NCI-H146 treated with DMSO at 0.1 percent for 48 hours (cell line): Measurements from ENCODE around the gene RPL36.

Experiments used
- DNase-seq: peaks from one replicate; lab custom pipeline; 2025; ENCODE audit not compliant: unreplicated experiment; lab: John Stamatoyannopoulos, UW

Gene RPL36

DNA sequence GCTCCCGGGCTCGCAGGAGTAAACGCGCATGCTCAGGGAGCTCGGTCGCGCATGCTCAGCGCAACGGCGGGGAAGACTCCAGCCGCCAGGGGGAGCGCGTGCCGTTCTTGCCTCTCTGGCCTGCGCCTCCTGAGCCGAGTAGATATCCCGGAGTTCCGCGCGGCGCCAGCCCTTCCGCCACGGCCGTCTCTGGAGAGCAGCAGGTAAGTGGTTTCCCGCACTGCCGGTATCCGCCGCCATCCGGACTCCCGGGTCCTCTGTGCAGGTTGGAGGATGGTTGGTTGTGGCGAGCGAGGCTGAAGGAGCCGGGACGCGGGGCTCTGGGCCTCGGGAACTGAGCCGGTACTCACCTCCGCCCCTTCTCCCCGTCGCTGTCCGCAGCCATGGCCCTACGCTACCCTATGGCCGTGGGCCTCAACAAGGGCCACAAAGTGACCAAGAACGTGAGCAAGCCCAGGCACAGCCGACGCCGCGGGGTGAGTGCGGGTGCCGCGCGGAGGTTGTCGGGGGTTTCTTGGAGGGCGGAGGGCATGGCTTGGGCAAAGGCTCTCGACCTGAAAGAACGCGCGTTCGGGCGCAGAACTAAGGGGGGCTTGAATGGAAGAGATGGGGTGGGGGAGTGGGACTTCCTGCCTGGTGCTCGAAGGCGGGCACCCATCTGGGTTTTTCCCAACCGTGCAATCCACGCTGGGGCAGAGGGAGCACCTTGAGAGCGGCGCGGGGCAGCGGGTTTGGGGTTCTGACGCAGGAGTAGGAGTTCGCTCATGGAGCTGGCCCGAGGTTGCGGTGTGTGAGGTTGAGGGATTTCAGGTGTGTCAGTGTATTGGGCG is at the start of gene RPL36:
RPL36 (plus strand) TSS at position 171 of the 830 bp plus-strand sequence; CDS start at position 384, 213 bp downstream.
- peak; percentile 79 for DNase-seq

DNA sequence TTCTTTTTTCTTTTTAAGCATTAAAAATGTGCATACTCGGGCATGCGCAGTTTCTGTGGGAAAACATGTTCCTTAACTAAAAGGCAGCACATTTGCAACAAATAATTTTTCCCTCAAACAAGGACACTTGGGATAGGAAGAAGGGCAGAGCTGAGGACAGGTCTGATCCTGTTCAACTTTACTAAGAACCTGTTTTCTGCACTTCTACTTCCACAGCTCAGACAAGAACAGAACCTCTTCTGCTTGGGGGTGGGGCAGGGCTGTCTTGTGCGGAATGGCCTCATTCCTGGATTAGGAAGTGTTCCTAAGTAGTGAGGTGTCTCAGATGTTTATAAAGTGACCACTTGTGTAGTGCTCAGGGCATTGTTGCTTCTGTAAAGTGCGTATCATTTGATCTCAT is 48.9 kb upstream of the RPL36 start:
- no peak for DNase-seq

DNA sequence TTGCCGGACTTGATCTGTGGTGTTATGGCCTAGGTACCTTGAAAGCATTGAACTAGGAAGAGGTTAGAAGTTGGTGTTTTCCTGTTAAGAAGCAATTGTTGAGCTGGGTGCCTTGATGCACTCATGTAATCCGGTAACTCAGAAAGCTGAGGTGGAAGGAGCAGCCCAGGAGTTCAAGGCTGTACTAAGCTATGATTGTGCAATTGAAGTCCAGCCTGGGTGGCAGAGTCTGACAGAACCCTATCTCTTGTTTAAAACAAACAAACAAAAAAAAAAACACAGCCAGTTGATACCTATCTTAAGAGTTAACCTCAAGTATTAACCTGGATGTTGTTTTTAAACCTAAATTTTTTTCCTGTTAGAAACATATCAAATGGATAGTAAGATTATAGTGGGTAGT is 47.9 kb upstream of the RPL36 start:
- no peak for DNase-seq

DNA sequence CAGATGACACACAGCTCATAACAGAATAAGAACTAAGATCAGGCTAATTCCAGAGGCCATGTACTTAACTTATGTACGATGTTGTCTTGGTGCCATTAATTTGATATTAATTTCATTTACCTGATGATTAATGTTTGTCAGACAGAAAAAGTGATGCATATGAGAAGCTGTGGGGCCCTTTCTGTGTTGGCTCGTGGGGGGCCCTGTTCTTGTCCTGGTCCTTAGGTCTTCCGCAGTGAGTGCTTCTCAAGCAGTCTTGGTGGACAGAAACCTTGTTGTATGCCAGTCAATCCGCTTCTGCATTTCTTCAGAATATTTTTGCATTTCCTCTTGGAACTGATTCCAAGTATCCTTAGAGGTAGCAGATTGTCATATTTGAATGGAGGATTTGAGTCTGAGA is 47.0 kb upstream of the RPL36 start:
- DNase-seq = no peak

DNA sequence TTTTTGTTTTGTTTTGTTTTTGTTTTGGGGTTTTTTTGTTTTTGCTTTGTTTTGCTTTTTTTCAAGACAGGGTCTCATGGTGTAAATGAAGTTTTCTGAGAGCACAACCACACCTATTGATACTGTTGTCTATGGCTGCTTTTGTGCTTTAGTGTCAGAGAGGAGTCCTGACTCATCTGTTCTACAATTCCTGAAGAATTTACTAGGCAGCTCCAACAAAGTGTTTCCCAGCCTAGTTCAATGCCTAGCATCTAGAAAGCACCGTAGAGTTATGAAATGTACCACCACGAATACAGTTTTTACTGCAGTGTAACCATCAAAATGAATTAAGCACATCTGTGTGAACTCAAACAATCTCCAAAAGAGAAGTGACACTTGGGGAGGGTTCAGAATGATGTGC is 46.1 kb upstream of the RPL36 start:
- DNase-seq = no peak

DNA sequence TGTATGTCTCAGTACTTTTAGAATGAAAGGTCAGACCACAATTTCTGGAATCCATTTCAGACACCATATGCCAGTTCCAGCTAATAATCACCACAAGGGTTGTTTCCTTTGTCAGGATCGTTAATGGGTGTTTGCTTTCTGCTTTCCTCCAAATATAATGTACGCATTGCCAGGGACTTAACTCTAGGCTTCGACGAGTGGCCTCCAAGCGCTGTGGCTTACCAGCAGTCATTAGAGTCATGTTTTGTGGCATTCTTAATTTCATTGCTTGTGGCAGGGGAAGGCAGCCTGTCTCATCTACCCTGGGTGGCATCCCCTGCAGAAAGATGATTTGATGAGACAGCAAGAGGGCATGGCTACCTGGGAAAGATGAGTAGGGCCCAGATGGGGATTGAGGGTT is 44.7 kb upstream of the RPL36 start:
- DNase-seq = peak; percentile 16

DNA sequence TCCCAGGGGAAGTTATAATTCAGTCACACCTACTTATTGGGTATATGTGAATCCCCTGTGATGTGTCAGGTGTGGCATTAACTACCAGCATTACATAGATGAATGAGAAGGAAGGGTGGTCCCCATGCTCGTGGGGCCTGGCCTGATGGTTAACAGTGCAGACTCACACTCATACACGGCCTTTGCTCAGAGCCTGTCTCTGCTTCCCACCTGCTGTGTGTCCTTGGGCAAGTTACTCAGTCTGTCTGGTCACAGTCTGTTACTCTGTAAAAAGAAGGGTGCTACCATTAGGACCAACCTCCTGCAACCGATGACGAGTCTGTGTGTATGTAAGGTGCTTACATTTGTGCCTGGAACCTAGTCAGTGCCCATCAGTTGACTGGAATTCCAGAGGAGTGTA is 43.4 kb upstream of the RPL36 start:
- DNase-seq = no peak

DNA sequence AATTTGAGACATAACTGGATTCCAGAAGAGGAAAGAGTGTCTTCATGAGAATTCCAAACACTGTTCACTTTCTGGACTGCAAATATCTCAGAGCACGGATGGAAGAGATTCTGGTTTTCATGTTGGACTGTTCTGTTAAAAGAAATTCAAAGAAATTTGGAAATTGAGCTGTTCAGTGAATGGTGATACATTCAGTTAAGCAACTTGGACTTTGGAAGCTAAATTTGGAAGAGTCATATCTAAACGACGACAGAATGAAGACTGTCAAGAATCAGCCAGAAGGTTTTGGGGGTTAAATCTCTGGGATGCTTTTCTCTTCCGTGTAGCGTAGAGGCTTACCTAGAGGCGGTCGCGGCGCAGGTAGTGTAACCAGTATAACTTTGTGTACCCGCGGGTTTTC is 41.6 kb upstream of the RPL36 start:
- DNase-seq = no peak

DNA sequence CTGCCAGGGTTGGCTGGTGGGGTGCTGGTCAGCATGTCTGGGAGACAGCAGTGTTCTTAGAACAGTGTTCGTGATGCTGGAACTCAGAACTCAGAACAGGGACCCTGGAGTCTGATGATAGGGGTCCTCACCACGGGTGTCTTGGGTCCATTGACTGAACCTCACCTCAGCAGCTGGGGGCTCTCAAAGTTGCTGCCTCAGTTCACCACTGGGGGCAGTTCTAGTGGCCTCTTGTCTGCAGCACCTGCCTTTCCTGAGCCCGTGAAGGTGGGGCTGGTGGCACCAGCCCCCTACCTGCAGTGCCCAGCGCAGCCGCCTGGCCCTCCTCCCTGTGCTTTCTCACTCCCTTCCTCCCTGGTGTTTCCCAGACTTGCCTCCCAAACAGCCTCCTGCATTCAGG is 38.7 kb upstream of the RPL36 start:
- no peak for DNase-seq

DNA sequence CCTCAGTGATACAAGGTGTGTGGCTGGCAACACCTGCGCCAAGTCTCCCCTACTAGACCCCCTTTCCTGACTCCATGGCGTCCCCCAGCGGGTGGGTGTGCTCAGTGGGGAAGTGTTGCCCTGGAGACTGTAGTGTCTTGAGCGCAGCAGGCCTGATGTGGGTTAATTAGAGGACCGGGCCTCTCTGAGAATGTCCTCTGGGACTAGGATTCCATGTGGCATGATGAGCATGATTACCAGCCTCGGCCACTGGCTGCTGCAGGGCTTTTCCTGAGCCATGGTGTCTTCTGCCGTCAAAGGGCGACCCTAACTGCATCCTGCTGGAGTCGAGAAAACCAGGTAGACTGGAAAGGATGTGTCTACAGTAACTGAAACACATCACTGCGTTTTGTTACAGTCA is 37.8 kb upstream of the RPL36 start:
- no peak for DNase-seq

DNA sequence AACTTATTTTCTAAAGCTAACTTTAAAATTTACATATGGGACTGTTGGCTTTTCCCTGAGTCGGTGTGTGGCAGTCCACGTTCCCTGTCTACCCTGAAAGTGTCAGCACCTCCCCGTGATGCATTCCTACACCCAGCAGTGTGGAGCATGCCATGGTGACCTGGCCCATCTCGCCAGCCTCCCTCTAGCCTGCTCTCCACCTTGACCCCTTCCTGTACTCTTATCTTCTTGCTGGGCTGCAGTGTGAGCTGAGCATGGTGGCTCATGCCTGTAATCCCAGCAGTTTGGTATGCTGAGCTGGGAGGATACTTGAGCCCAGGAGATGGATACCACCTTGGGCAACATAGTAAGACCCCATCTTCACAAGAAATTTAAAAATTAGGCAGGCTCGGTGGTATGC is 35.2 kb upstream of the RPL36 start:
- no peak for DNase-seq

DNA sequence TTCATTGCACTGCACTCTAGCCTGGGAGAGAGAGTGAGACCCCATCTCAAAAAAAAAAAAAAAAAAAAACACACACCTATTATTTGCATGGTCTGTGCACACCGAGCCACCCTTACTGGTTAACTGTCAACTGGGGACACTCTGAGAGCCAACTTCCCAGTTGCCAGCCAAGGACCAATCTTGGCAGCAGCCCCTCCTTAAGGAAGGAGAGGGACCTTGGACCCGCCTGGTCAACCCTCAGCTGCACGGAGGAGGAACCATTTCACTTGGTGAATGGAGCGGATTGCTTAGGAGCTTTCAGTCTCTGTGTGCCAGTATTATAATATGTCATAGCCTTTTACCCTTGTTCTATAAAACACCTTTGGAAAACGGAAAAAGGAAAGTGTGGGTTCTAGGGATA is 34.7 kb upstream of the RPL36 start:
- DNase-seq = no peak

DNA sequence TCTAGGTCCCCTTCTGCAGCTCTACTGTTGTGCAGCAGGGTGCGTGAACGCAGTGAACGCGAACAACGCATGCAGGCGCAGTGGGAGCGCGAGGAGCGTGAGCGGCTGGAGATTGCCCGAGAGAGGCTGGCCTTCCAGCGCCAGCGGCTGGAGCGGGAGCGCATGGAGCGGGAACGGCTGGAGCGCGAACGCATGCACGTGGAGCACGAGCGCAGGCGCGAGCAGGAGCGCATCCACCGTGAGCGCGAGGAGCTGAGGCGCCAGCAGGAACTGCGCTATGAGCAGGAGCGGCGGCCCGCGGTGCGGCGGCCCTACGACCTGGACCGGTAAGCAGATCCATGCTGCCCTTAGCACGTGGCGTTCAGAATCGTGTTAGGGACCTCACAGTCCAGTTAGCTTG is 28.6 kb upstream of the RPL36 start:
- no peak for DNase-seq

DNA sequence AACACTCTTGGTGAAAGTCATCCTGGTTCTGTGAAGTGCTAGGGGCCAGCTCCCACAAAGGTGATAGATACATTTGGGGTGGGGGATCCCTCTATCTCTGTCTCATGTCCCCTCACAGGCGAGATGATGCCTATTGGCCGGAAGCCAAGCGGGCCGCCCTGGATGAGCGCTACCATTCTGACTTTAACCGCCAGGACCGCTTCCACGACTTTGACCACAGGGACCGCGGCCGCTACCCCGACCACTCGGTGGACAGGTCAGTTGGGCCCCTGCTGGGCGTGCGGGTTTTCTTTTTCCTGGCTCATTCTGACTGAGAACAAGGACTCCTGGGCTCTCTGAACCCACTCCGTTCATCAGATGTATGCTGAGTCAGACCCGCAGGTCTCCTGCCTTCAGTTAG is 26.2 kb upstream of the RPL36 start:
- no peak for DNase-seq

DNA sequence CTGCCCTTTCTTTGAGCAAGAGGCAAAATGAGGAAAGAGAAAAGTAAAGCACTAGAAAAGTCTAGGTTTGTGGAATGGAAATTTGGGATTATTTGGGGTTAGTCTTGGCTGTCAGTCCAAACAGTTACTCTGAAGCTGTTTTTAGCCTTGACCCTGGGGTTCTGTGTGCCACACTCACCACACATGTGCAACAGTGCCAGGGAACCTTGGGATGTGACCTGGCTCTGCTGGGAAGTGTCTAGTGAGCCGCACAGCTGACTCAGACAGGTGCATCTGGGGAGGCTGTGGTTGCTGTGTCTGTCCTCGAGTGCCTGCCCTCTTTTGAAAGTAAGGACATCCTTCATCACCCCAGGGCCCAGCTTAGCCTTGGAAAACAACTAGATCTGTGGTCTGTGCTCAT is 25.6 kb upstream of the RPL36 start:
- DNase-seq = no peak

DNA sequence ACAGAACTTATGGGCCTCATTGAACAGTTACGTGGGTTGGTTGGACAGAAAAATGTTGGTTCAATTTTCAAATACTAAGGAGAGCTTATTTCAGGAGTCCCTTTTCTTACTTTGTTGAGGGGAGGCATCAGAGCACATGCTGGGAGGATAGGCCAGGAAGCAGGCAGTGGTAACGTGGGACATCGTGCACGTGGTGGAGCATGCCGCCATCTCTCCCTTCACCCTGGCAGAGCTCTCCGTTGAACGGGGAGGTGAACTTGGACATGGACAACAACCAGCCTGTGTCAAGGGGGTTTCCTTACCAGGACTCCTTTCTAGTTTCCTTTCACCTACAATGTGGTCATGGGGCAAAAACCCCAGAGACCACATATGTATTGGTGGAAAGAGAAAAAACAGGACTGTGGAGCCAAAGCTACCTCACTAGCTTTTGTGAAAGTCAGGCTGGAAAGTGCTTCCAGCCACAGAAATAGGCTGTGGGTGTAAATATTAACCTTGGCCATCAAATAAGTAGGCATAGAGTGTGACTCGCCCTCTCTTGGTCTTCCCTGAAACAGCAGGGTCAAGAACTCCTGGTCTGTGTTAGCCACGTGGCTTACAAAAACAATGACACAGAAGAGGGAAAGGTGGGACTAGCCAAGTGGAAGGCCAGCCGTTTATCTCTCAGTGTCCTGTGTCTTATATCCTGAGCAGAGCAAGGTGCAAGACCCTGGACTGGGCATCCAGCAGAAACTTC is 24.1 kb upstream of the RPL36 start:
- DNase-seq = no peak

DNA sequence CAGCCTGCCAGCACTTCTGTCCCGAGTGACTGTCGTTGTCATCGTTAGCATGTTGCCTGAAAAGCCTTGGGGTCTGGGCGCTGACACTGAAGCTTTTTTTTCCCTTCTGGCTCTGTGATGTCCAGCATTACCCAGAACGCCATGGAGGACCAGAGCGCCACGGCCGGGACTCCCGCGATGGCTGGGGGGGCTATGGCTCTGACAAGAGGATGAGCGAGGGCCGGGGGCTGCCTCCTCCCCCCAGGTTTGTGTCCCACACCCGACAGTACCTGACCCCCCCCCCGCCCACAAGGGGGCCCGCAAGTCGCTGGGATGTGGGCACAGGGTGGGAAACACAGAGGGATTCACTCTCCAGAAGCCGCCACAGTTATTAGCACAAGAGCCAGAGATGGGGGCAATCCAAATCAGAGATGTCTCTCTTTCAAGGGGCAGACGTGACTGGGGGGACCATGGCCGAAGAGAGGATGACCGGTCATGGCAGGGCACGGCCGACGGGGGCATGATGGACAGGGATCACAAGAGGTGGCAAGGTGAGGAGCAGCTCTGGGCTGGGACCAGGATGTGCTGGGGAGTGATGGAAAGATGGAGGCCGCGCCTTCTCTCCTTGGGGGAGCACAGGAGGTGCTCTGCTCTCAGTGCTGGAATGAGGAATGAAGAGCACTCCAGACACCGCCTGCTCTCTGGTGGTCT is 23.0 kb upstream of the RPL36 start:
- DNase-seq = no peak

DNA sequence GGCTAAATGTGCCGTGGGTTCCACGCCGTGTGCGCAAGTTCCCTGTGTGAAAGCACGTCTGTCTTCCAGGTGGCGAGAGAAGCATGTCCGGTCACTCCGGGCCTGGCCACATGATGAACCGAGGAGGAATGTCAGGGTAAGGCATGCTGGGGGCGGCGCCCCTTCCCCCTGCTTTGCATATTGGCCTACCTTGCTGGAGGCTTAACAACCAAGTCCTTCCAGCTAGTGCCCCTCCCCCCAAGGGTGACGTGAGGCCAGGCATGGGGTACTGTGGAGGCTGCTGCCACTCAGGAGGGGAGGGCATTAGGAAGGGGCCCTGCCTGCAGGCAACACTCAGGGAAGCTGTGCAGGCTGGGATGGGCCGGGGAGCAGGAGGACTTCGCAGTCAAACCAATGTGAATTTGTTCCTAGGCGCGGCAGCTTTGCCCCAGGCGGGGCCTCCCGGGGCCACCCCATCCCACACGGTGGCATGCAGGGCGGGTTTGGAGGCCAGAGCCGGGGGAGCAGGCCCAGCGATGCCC is 22.3 kb upstream of the RPL36 start:
- DNase-seq = no peak

DNA sequence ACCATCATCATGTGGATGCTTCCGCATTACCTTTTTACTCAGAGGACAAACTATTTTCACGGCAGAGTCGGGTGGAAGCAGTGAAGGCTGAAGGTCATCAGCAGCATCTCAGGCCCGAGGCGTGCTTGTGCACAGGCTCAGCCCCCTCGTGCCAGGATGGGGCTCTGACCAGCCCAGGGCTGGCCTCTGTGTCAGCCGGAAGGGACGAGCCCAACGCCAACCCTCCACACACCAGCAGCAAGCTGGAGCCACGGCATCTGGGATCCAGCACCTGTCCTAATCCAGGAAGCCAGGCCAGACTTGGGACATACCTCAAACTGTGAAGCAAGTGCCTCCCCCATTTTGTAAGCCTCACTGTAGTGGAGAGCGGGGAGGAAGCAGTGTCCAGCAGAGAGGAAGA is 20.9 kb upstream of the RPL36 start:
- DNase-seq = no peak

DNA sequence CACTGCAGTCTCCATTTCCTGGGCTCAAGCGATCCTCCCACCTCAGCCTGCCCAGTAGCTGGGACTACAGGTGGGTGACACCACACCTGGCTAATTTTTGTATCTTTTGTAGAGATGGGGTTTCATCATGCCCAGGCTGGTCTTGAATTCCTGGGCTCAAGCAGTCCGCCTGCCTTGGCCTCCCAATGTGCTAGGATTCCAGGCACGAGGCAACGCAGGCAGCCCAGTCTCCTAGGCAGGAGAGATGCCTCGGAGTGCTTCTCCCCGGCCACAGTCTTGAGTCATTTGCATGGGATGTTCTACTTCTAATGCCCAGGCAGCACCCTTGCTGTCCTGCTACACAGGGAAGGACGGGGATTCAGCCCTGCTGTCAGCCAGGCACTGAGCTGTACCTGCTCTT is 18.5 kb upstream of the RPL36 start:
- no peak for DNase-seq

DNA sequence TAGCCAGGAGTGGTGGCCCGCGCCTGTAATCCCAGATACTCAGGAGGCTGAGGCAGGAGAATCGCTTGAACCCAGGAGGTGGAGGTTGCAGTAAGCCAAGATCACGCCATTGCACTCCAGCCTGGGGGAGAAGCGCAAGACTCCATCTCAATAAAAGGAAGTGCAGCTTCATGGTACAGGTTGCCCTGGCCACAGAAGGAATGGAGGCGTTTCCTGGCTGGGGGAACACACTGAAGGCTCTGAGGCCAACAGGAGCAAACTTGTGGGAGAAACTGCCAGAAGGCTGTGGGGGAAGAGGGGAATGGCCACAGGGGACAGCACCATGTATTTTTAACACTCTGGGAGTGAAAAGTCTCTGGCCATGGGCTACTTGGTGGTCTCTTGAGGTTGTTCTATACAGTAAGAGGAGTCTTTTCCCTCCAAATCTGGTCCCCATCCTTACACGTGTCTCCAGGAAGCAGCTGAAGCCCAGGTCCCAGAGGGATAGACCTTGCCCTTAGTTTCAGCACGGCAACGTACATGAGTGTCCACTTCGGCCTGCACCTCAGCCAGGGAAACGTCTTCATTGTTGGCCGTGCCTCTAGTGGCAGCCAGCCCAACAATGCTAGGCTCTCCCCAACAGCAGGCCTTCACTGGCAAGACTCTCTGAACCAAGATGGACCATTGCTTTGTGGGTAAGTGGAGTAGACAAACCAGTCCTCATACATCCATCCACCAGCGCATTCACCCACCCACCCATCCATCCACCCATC is 17.2 kb upstream of the RPL36 start:
- no peak for DNase-seq
